Spleen (tissue), 7 donors: Measurements from ENCODE around the gene CENPP.

Experiments
- POLR2A ChIP-seq, 3 donors: fragments of 450-650 bp; IDR thresholded peaks; one replicate each; pipeline ENCODE4 v1.5.1; 2017; ENCODE audit warnings: antibody characterized with exemption in 3 of 3, mild to moderate bottlenecking in 1 of 3
- TF ChIP-seq, protein P1 (sequence below), 11 experiments: fragments of 200-600 bp in 7 of 11; fragments of 450-650 bp in 4 of 11; sonication (generic) in 4 of 11; IDR thresholded peaks in 8 of 11; conservative IDR thresholded peaks in 3 of 11; 1 replicate in 7 of 11; 2 replicates in 4 of 11; pipeline versions ENCODE4 v1.4.0 to v1.8.0; 2016 to 2021; ENCODE audit warnings: antibody characterized with exemption in 11 of 11, inconsistent platforms in 4 of 11, mild to moderate bottlenecking in 1 of 11
- donor health status: DM: no; HTN: no; CAD: no; lungs with moderate emphysema.
- donor health status: DM: no; HTN: no; CAD: no.
- donor health status: DM: no; HTN: no; CAD: no.

DNA sequence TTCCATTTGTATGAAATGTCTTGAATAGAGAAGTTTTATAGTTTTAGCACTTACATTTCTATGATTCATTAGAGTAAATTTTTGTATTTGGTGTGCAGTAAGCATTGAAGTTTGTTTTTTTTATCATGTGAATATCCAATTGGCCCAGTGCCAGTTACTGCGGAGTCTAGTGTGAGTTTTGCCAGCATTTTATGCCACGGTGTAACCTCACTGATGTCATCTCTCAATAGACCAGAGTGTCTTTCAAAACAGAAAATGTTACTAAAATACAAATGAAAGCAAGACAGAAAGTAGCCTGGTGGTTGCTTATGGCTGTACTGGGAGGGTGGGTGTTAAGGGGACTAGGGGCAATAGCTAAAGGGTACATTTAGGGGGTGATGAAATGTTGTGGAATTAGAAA lies 281.3 kb downstream of the CENPP start:
- TF ChIP-seq, protein P1, sequence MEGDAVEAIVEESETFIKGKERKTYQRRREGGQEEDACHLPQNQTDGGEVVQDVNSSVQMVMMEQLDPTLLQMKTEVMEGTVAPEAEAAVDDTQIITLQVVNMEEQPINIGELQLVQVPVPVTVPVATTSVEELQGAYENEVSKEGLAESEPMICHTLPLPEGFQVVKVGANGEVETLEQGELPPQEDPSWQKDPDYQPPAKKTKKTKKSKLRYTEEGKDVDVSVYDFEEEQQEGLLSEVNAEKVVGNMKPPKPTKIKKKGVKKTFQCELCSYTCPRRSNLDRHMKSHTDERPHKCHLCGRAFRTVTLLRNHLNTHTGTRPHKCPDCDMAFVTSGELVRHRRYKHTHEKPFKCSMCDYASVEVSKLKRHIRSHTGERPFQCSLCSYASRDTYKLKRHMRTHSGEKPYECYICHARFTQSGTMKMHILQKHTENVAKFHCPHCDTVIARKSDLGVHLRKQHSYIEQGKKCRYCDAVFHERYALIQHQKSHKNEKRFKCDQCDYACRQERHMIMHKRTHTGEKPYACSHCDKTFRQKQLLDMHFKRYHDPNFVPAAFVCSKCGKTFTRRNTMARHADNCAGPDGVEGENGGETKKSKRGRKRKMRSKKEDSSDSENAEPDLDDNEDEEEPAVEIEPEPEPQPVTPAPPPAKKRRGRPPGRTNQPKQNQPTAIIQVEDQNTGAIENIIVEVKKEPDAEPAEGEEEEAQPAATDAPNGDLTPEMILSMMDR (IDR thresholded peaks at IDR 0.05 in 8 of 11, conservative IDR thresholded peaks at IDR 0.05 in 3 of 11) = no peak
- TF ChIP-seq POLR2A (IDR thresholded peaks at IDR 0.05) = no peak
